Right lobe of liver (tissue), 4 donors: Measurements from ENCODE around the gene PPP6R3.

Experiments used
- POLR2A ChIP-seq: fragments of 450-650 bp; IDR thresholded peaks from one replicate; pipeline ENCODE4 v1.6.1; 2017; ENCODE audit warnings: antibody characterized with exemption, mild to moderate bottlenecking
- TF ChIP-seq, protein P1 (sequence below), 4 donors: fragments of 200-600 bp in 3 of 4; fragments of 450-650 bp in 1 of 4; IDR thresholded peaks; one replicate each; pipeline versions ENCODE4 v1.5.1 to v1.8.0; 2016 to 2022; ENCODE audit warnings: antibody characterized with exemption in 4 of 4, mild to moderate bottlenecking in 2 of 4
- donor health status: DM: no; HTN: no; CAD: no.
- donor health status: DM: no; HTN: no; CAD: no.
- donor health status: DM: no; HTN: yes; CAD: no.

DNA sequence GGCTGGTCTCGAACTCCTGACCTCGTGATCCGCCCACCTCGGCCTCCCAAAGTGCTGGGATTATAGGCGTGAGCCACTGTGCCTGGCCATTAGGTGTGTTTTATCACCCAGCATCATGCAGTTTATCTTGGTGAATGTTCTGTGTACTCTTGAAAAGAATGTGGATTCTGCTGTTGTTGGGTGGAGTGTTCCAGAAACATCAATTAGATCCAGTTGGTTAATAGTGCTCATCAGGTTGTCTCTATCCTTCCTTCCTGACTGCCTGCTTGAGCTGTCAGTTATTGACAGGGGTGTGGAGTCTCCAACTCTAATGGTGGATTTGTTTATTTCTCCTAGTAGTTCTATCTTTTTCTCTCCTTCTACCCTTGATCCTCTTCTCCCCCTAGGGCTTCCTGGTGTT is 30.2 kb upstream of the PPP6R3 start:
- TF ChIP-seq, protein P1, sequence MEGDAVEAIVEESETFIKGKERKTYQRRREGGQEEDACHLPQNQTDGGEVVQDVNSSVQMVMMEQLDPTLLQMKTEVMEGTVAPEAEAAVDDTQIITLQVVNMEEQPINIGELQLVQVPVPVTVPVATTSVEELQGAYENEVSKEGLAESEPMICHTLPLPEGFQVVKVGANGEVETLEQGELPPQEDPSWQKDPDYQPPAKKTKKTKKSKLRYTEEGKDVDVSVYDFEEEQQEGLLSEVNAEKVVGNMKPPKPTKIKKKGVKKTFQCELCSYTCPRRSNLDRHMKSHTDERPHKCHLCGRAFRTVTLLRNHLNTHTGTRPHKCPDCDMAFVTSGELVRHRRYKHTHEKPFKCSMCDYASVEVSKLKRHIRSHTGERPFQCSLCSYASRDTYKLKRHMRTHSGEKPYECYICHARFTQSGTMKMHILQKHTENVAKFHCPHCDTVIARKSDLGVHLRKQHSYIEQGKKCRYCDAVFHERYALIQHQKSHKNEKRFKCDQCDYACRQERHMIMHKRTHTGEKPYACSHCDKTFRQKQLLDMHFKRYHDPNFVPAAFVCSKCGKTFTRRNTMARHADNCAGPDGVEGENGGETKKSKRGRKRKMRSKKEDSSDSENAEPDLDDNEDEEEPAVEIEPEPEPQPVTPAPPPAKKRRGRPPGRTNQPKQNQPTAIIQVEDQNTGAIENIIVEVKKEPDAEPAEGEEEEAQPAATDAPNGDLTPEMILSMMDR (IDR thresholded peaks at IDR 0.05): no peak
- TF ChIP-seq POLR2A: no peak
